Endothelial cell of umbilical vein (primary cell): ENCODE data around the gene CENATAC. TPM values are rescaled to one million over a fixed set of nuclear protein-coding genes. Genes with fewer than 3 reads are reported as not detected.

Experiments used
- BruUV-seq: library from RNA; stranded (reverse); fragments of 400-500 nt; replicated peaks from 2 replicates; lab custom pipeline; 2021; lab: Mats Ljungman, UMichigan
- CTCF ChIA-PET: fragments of 300-600, 350-600 bp; sonication (Branson Sonifier 250); formaldehyde crosslinking; loops from one replicate; lab custom pipeline; 2021; ENCODE audit warnings: antibody characterized with exemption, inconsistent platforms; lab: Charles Lee
- POLR2A ChIA-PET: fragments of 300-600, 350-600 bp; sonication (Branson Sonifier 250); formaldehyde crosslinking; loops from one replicate; lab custom pipeline; 2021; ENCODE audit warnings: antibody characterized with exemption, inconsistent platforms; lab: Charles Lee
- DNase-seq: peaks from one replicate; pipeline ENCODE4 v3.0.0-alpha.2; 2011; ENCODE audit warnings: low read depth, low spot score
- FAIRE-seq: peaks from 2 replicates; lab custom pipeline; 2011; peaks lifted over from hg19 to GRCh38; lab: Jason Lieb, UNC
- H2AFZ ChIP-seq: 2 replicates; pipeline ENCODE4 v1.6.0; 2012; ENCODE audit warnings: low read depth, low read length, control low read depth, inconsistent platforms
- H3K27ac ChIP-seq: 2 replicates; pipeline ENCODE4 v1.5.1; 2011; ENCODE audit warnings: low read depth, mild to moderate bottlenecking, control low read depth, low read length, moderate library complexity; ENCODE audit not compliant: insufficient read depth
- H3K27me3 ChIP-seq, 2 experiments: 2 replicates each; pipeline versions ENCODE4 v1.6.0 to v1.6.1; 2011; ENCODE audit warnings: low read length in 2 of 2, mixed read lengths in 1 of 2; ENCODE audit not compliant: control insufficient read depth in 2 of 2, insufficient read depth in 2 of 2
- H3K36me3 ChIP-seq, 2 experiments: 2 replicates in 1 of 2; 3 replicates in 1 of 2; pipeline ENCODE4 v1.5.1; 2011; ENCODE audit warnings: low read length in 2 of 2, mild to moderate bottlenecking in 1 of 2, moderate library complexity in 1 of 2; ENCODE audit not compliant: control insufficient read depth in 2 of 2, insufficient read depth in 2 of 2; ENCODE audit errors: extremely low read depth in 1 of 2
- H3K4me1 ChIP-seq: 3 replicates; pipeline ENCODE4 v1.5.1; 2011; ENCODE audit warnings: mild to moderate bottlenecking, low read length; ENCODE audit not compliant: control insufficient read depth, insufficient read depth; ENCODE audit errors: extremely low read depth
- H3K4me2 ChIP-seq: 2 replicates; pipeline ENCODE4 v1.6.1; 2011; ENCODE audit warnings: low read length, control low read depth, mixed read lengths; ENCODE audit not compliant: insufficient read depth
- H3K4me3 ChIP-seq, 3 experiments: fragments of 200-600 bp in 1 of 3; sonication (generic), shearing (Covaris generic) in 1 of 3; replicated peaks in 1 of 3; 2 replicates each; pipeline ENCODE4 v1.5.1; 2011 to 2016; ENCODE audit warnings: control low read depth in 3 of 3, low read length in 3 of 3, mild to moderate bottlenecking in 2 of 3, inconsistent platforms in 1 of 3, low read depth in 1 of 3, moderate library complexity in 1 of 3; ENCODE audit not compliant: insufficient read depth in 1 of 3
- H3K79me2 ChIP-seq: 2 replicates; pipeline ENCODE4 v1.6.0; 2012; ENCODE audit warnings: low read length, inconsistent platforms; ENCODE audit not compliant: control insufficient read depth, insufficient read depth
- H3K9ac ChIP-seq: replicated peaks from 2 replicates; pipeline ENCODE3; 2011; ENCODE audit warnings: low read length, control low read depth; ENCODE audit not compliant: insufficient read depth; ENCODE audit errors: extremely low read depth
- H3K9me1 ChIP-seq: replicated peaks from 3 replicates; pipeline ENCODE4 v1.6.0; 2011; ENCODE audit warnings: mild to moderate bottlenecking, low read length; ENCODE audit not compliant: control insufficient read depth, insufficient read depth; ENCODE audit errors: extremely low read depth
- H3K9me3 ChIP-seq: replicated peaks from 2 replicates; pipeline ENCODE4 v1.5.1; 2012; ENCODE audit warnings: low read length, inconsistent platforms; ENCODE audit not compliant: control insufficient read depth, insufficient read depth
- H4K20me1 ChIP-seq: replicated peaks from 2 replicates; pipeline ENCODE3; 2011; ENCODE audit warnings: mild to moderate bottlenecking, low read length; ENCODE audit not compliant: control insufficient read depth, insufficient read depth; ENCODE audit errors: extremely low read depth
- EZH2 ChIP-seq: IDR thresholded peaks from 2 replicates; pipeline ENCODE4 v1.6.1; 2012; ENCODE audit warnings: borderline replicate concordance, low read depth, mild to moderate bottlenecking, moderate library complexity, low read length, inconsistent platforms; ENCODE audit not compliant: severe bottlenecking
- FOS ChIP-seq: IDR thresholded peaks from 2 replicates; pipeline ENCODE4 v1.6.1; 2011; ENCODE audit warnings: mild to moderate bottlenecking, low read length, moderate library complexity, borderline replicate concordance; ENCODE audit not compliant: insufficient read depth
- GATA2 ChIP-seq: IDR thresholded peaks from 2 replicates; pipeline ENCODE4 v1.7.0; 2011; ENCODE audit warnings: low read depth, mild to moderate bottlenecking, moderate library complexity, mixed read lengths, low read length; ENCODE audit not compliant: insufficient read length, insufficient read depth
- JUN ChIP-seq: IDR thresholded peaks from 2 replicates; pipeline ENCODE4 v1.6.1; 2011; ENCODE audit warnings: borderline replicate concordance, low read depth; ENCODE audit not compliant: insufficient read length, insufficient read depth
- MAX ChIP-seq: IDR thresholded peaks from 2 replicates; pipeline ENCODE4 v1.6.1; 2011; ENCODE audit not compliant: insufficient read depth, insufficient read length
- MYC ChIP-seq: IDR thresholded peaks from one replicate; pipeline ENCODE4 v1.6.1; 2011; ENCODE audit warnings: mild to moderate bottlenecking, low read depth, low read length
- POLR2A ChIP-seq: IDR thresholded peaks from 2 replicates; pipeline ENCODE4 v1.6.1; 2012; ENCODE audit warnings: low read depth, mild to moderate bottlenecking, control low read depth, low read length
- POLR2AphosphoS5 ChIP-seq: IDR thresholded peaks from 2 replicates; pipeline ENCODE4 v1.6.1; 2012; ENCODE audit warnings: low read depth, mild to moderate bottlenecking, control low read depth, low read length, moderate library complexity; ENCODE audit not compliant: insufficient read depth
- dilution Hi-C: fragments of 300-500 bp; cut with MboI; formaldehyde crosslinking; loops from one replicate; pipeline ENCODE4 v1.15.0; 2019; ENCODE audit warnings: low sequenced_read_pairs; ENCODE audit not compliant: extremely low pct_ligation_motif_present
- intact Hi-C: fragments of 100-400 bp; cut with micrococcal nuclease; formaldehyde crosslinking; loops from one replicate; pipeline ENCODE4 v1.10.0; 2022
- polyA plus RNA-seq, 4 experiments: library from polyadenylated mRNA; depleted of rRNA in 3 of 4; stranded (reverse) in 3 of 4; unstranded in 1 of 4; fragments of >200 nt; gene quantifications; 2 replicates each; pipeline versions ENCODE4 v1.2.1 to v1.2.3, GENCODE V29; 2011 to 2012; ENCODE audit warnings: missing spikeins in 1 of 4
- total RNA-seq: library from RNA; stranded (reverse); gene quantifications from 2 replicates; pipeline ENCODE4 v1.2.3, GENCODE V29; 2021
- TF ChIP-seq, protein P1 (sequence below), 2 donors: IDR thresholded peaks; 1 replicate in 1 of 2; 2 replicates in 1 of 2; pipeline ENCODE4 v1.5.1; 2011; ENCODE audit warnings: low read length in 2 of 2, mild to moderate bottlenecking in 2 of 2, moderate library complexity in 2 of 2, control low read depth in 1 of 2, inconsistent platforms in 1 of 2, low read depth in 1 of 2; ENCODE audit not compliant: insufficient read depth in 1 of 2; ENCODE audit errors: extremely low read depth in 1 of 2

Gene CENATAC
- total and polyA plus RNA-seq, 2 donors (not counting 3 experiments of a cell fraction or from before 2014, with no cell fraction given), result 14.2 to 41.8 TPM

- H2AFZ ChIP-seq, result no peak overlapping the region
- dilution Hi-C loops (no loop called here), intact Hi-C loops (loop anchor here (1.0 kb wide), 2 partner anchors 11 to 28 kb away; partner anchors contain the start of genes HYOU1, RPS25 and TRAPPC4)
- TF ChIP-seq GATA2, result no peak
- TF ChIP-seq MYC, result no peak
- no peak for TF ChIP-seq FOS
- no peak for TF ChIP-seq POLR2A
- no peak for TF ChIP-seq POLR2AphosphoS5
- TF ChIP-seq MAX, result no peak
- no peak for TF ChIP-seq JUN
- TF ChIP-seq EZH2, result no peak
- TF ChIP-seq, protein P1, sequence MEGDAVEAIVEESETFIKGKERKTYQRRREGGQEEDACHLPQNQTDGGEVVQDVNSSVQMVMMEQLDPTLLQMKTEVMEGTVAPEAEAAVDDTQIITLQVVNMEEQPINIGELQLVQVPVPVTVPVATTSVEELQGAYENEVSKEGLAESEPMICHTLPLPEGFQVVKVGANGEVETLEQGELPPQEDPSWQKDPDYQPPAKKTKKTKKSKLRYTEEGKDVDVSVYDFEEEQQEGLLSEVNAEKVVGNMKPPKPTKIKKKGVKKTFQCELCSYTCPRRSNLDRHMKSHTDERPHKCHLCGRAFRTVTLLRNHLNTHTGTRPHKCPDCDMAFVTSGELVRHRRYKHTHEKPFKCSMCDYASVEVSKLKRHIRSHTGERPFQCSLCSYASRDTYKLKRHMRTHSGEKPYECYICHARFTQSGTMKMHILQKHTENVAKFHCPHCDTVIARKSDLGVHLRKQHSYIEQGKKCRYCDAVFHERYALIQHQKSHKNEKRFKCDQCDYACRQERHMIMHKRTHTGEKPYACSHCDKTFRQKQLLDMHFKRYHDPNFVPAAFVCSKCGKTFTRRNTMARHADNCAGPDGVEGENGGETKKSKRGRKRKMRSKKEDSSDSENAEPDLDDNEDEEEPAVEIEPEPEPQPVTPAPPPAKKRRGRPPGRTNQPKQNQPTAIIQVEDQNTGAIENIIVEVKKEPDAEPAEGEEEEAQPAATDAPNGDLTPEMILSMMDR (IDR thresholded peaks at IDR 0.05; ENCODE audit: extremely low read depth in 1 of 2, insufficient read depth in 1 of 2, low read depth in 1 of 2, low read length in 2 of 2), result no peak
- H3K36me3 ChIP-seq, result peaks cover 0 to 10% of the 10 kb centered on the region in 2 experiments
- no peaks in the 10 kb centered on the region for H3K79me2 ChIP-seq
- POLR2A ChIA-PET, result interaction anchor here (0.6 kb wide), 1 partner anchor 213 kb away, joined by 3 read pairs; no protein-coding TSS in a partner anchor
- H3K4me1 ChIP-seq, result peaks cover 8% of the 10 kb centered on the region
- BruUV-seq, result no TSS peak
- DNase-seq (no peak), FAIRE-seq (no peak)
- H3K27ac ChIP-seq, result no peak overlapping the region
- H3K4me3 ChIP-seq, result peak overlapping the region in 2 of 3 experiments; percentile 60 to 86
- H3K4me2 ChIP-seq, result peak overlapping the region; percentile 65
- H3K9ac ChIP-seq, result no peak overlapping the region
- H3K9me3 ChIP-seq, result no peaks in the 10 kb centered on the region
- H4K20me1 ChIP-seq, result no peaks in the 10 kb centered on the region
- CTCF ChIA-PET, result no interaction called here
- no peaks in the 10 kb centered on the region for H3K9me1 ChIP-seq
- no peaks in the 10 kb centered on the region for H3K27me3 ChIP-seq
Observed at GRCh38 chr11:119029340-119030028, 31.5 kb downstream of the CENATAC start.
